ENCODE measurements around the gene C6orf141.

C6orf141 gene

GRCh38 chr6:49506569-49507111, 43.8 kb upstream of the C6orf141 start (continued):
- TF ChIP-seq PATZ1 (CRISPR knock-in tag; IDR thresholded peaks at IDR 0.05; ENCODE audit: borderline replicate concordance) = no peak
- TF ChIP-seq ZNF8 (CRISPR knock-in tag; IDR thresholded peaks at IDR 0.05) = no peak

DNA sequence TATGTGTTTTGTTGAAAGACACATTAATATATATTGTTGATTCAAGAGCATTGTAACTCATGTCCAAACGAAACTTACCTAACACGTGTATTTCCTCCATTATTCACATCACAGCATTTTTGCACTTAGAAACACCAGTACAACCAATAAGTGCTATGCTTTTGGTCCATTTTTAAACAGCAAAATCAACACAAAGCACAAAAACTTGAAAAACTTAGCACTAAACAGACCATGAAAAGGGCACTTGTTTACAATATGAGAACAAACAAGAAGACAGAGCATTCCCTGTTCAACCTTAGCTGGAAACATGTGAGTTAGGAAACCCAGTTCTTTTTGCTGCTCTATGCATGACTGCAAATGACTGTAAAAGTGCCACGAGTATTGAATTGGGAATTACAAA, 41.1 kb upstream of the C6orf141 start:
- ATAC-seq = no peak
- TF ChIP-seq PPARA (CRISPR knock-in tag; IDR thresholded peaks at IDR 0.05; ENCODE audit: borderline replicate concordance) (no peak), TCF4 (CRISPR knock-in tag; IDR thresholded peaks at IDR 0.05; ENCODE audit: borderline replicate concordance) (no peak), GLIS3 (CRISPR knock-in tag; IDR thresholded peaks at IDR 0.05) (no peak), BACH2 (CRISPR knock-in tag; IDR thresholded peaks at IDR 0.05; ENCODE audit: borderline replicate concordance) (no peak), ZNF8 (CRISPR knock-in tag; IDR thresholded peaks at IDR 0.05) (no peak)
- TF ChIP-seq, protein P1, sequence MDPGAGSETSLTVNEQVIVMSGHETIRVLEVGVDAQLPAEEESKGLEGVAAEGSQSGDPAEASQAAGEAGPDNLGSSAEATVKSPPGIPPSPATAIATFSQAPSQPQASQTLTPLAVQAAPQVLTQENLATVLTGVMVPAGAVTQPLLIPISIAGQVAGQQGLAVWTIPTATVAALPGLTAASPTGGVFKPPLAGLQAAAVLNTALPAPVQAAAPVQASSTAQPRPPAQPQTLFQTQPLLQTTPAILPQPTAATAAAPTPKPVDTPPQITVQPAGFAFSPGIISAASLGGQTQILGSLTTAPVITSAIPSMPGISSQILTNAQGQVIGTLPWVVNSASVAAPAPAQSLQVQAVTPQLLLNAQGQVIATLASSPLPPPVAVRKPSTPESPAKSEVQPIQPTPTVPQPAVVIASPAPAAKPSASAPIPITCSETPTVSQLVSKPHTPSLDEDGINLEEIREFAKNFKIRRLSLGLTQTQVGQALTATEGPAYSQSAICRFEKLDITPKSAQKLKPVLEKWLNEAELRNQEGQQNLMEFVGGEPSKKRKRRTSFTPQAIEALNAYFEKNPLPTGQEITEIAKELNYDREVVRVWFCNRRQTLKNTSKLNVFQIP (CRISPR knock-in tag; IDR thresholded peaks at IDR 0.05; ENCODE audit: borderline replicate concordance, low read depth) = no peak

DNA sequence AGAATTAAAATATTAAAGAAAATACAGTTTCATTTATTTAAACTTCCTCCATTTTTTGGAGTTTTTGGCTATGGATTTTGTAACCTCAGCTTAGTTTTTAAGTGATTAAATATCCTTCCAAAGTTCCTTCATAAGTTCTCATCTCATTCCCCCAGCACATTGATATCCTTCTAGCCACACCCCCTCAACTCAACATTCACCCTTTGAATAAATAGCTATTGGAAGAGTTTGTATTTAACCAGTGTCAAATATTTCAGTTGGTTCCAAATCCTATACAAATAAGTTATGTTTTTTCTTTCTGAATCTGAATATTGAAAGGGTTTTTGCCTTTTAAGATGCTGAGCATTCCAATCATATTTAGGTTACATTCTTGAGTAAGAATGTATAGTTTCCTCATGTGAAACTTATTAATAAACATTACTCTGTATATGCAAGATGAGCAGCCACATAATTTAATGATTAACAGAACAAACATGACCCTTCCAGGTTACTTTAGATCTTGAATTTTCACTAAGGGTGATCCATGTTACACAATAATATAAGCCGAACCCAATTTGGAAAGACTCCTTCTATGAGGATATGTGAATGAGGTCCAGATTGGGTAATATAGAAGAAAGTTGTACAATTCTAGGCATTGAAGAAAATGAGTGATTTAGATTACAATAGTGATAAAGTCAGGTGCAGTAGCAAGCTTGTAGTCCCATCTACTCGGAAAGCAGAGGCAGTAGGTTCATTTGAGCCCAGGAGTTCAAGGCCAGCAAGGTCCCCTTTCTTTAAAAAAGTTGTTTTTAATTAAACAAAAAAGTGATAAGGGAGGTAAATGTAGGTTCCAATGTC, 37.1 kb upstream of the C6orf141 start:
- TF ChIP-seq, protein P2, sequence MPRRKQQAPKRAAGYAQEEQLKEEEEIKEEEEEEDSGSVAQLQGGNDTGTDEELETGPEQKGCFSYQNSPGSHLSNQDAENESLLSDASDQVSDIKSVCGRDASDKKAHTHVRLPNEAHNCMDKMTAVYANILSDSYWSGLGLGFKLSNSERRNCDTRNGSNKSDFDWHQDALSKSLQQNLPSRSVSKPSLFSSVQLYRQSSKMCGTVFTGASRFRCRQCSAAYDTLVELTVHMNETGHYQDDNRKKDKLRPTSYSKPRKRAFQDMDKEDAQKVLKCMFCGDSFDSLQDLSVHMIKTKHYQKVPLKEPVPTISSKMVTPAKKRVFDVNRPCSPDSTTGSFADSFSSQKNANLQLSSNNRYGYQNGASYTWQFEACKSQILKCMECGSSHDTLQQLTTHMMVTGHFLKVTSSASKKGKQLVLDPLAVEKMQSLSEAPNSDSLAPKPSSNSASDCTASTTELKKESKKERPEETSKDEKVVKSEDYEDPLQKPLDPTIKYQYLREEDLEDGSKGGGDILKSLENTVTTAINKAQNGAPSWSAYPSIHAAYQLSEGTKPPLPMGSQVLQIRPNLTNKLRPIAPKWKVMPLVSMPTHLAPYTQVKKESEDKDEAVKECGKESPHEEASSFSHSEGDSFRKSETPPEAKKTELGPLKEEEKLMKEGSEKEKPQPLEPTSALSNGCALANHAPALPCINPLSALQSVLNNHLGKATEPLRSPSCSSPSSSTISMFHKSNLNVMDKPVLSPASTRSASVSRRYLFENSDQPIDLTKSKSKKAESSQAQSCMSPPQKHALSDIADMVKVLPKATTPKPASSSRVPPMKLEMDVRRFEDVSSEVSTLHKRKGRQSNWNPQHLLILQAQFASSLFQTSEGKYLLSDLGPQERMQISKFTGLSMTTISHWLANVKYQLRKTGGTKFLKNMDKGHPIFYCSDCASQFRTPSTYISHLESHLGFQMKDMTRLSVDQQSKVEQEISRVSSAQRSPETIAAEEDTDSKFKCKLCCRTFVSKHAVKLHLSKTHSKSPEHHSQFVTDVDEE (CRISPR knock-in tag; IDR thresholded peaks at IDR 0.05) = no peak
- TF ChIP-seq RARB (CRISPR knock-in tag; IDR thresholded peaks at IDR 0.05) (no peak), TOX (CRISPR knock-in tag; IDR thresholded peaks at IDR 0.05; ENCODE audit: borderline replicate concordance) (no peak), CSRNP3 (CRISPR knock-in tag; IDR thresholded peaks at IDR 0.05) (no peak), SNAI2 (CRISPR knock-in tag; IDR thresholded peaks at IDR 0.05) (no peak), PATZ1 (CRISPR knock-in tag; IDR thresholded peaks at IDR 0.05; ENCODE audit: borderline replicate concordance) (no peak), GLIS3 (CRISPR knock-in tag; IDR thresholded peaks at IDR 0.05) (no peak), PPARA (CRISPR knock-in tag; IDR thresholded peaks at IDR 0.05; ENCODE audit: borderline replicate concordance) (no peak), ZNF565 (CRISPR knock-in tag; conservative IDR thresholded peaks at IDR 0.05; ENCODE audit: low read depth) (no peak), ZNF8 (CRISPR knock-in tag; IDR thresholded peaks at IDR 0.05) (no peak), ISL1 (CRISPR knock-in tag; IDR thresholded peaks at IDR 0.05) (no peak), BACH2 (CRISPR knock-in tag; IDR thresholded peaks at IDR 0.05; ENCODE audit: borderline replicate concordance) (no peak)
- TF ChIP-seq, protein P1 (CRISPR knock-in tag; IDR thresholded peaks at IDR 0.05; ENCODE audit: borderline replicate concordance, low read depth) = no peak
- no peak for ATAC-seq
